Measurements from ENCODE around the gene FAM171A1.
"Not testable (repeated sequence)": the region's sequence is repeated elsewhere in the genome, so short reads cannot be mapped to it uniquely, and the experiment has no call there.

The FAM171A1 gene

DNA sequence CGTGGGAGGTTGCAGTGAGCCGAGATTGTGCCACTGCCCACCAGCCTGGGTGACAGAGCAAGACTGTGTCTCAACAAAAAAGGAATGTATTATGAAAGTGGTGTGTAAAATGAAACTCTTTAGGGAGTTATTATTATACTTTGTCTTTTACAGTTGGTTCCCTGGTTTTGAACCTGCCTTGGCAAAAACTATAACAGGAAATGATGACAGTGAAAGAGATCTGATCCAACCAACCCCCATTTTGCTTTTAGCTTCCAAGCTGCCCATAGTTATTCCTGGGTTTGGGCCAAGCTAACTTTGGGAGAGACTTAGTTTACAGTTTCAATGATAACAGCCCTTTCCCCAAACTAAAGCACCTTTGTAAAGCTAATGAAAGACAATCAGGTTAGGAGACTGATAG is 168.4 kb downstream of the FAM171A1 start:
- no peak for DNase-seq (ENCODE audit: low read depth in 1 of 2, low spot score in 1 of 2)
- in situ Hi-C loops (cut with HindIII; ENCODE audit: low pct_unique_long_range_greater_than_20kb, low sequenced_read_pairs) = no loop called here
- no peak for TF ChIP-seq JUND (IDR thresholded peaks at IDR 0.05; ENCODE audit: low read depth)

GRCh38 chr10:15202301-15202621 is 168.8 kb downstream of the FAM171A1 start:
- in situ Hi-C loops (cut with HindIII; ENCODE audit: low pct_unique_long_range_greater_than_20kb, low sequenced_read_pairs); DNase-seq (ENCODE audit: low read depth in 1 of 2, low spot score in 1 of 2): not testable (repeated sequence)

DNA sequence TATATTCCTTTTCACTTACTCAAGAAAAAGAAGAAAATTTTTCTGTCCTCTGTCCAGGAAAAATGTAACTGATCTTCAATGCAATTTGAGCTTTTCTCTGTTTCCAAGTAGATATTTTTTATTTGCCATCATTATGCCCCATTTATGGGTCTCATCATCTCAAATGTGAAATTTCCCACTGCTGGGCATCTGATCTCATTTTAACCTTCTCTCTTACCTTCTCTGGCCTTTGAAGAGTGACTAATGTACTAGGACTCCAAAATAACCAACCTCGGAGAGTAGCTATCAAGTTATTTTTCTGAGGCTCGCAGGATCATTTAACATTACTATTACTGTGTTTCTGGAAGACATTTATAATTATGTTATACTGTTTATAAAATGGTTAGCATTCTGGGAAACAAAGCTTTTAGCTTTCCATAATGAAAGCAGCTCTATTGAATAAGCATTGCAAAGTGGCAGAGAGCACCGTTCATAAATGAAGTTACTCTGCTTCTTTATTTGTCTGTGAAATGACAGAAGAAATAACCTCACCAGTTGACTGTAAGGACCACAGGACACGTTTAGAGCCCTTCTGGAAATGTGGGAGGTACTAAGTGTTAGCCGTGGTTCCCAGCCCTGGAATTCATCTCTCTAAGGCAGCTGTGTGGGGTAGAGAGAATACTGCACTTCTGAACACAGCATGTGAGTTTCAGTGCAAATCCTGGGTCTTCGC is 169.3 kb downstream of the FAM171A1 start:
- in situ Hi-C loops (cut with HindIII; ENCODE audit: low pct_unique_long_range_greater_than_20kb, low sequenced_read_pairs) = no loop called here
- DNase-seq (ENCODE audit: low read depth in 1 of 2, low spot score in 1 of 2) = no peak

GRCh38 chr10:15200626-15201025 is 170.5 kb downstream of the FAM171A1 start:
- DNase-seq (ENCODE audit: low read depth in 1 of 2, low spot score in 1 of 2) = peak in 1 of 2 experiments; percentile 66
- in situ Hi-C loops (cut with HindIII; ENCODE audit: low pct_unique_long_range_greater_than_20kb, low sequenced_read_pairs) = no loop called here
- peak; percentile 88 for TF ChIP-seq JUND (IDR thresholded peaks at IDR 0.05; ENCODE audit: low read depth)

More for the DNA sequence above, 169.3 kb downstream of the FAM171A1 start:
- TF ChIP-seq JUND (IDR thresholded peaks at IDR 0.05; ENCODE audit: low read depth) = no peak

DNA sequence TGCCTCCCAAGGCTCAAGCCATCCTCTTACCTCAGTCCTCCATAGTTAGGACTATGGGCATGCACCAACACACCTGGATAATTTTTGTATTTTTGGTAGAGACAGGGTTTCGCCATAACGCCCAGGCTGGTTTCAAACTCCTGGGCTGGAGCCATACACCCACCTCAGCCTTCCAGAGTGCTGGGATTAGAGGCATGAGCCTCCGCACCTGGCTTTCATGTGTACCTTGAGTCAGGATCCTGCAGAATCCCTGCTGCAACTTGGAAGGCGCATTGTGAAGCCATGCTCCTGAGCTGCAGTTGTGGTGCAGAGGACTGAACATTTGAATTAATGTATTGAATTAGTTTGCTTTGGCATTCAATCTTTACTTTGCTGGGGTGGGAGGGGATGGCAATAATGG is 173.2 kb downstream of the FAM171A1 start:
- no peak for DNase-seq (ENCODE audit: low read depth in 1 of 2, low spot score in 1 of 2)

GRCh38 chr10:15197276-15197675 is 173.8 kb downstream of the FAM171A1 start:
- DNase-seq (ENCODE audit: low read depth in 1 of 2, low spot score in 1 of 2) = no peak
- TF ChIP-seq JUND (IDR thresholded peaks at IDR 0.05; ENCODE audit: low read depth) = no peak
- in situ Hi-C loops (cut with HindIII; ENCODE audit: low pct_unique_long_range_greater_than_20kb, low sequenced_read_pairs) = no loop called here

More for the DNA sequence above, 173.2 kb downstream of the FAM171A1 start:
- in situ Hi-C loops (cut with HindIII; ENCODE audit: low pct_unique_long_range_greater_than_20kb, low sequenced_read_pairs) = no loop called here
- TF ChIP-seq JUND (IDR thresholded peaks at IDR 0.05; ENCODE audit: low read depth) = no peak

DNA sequence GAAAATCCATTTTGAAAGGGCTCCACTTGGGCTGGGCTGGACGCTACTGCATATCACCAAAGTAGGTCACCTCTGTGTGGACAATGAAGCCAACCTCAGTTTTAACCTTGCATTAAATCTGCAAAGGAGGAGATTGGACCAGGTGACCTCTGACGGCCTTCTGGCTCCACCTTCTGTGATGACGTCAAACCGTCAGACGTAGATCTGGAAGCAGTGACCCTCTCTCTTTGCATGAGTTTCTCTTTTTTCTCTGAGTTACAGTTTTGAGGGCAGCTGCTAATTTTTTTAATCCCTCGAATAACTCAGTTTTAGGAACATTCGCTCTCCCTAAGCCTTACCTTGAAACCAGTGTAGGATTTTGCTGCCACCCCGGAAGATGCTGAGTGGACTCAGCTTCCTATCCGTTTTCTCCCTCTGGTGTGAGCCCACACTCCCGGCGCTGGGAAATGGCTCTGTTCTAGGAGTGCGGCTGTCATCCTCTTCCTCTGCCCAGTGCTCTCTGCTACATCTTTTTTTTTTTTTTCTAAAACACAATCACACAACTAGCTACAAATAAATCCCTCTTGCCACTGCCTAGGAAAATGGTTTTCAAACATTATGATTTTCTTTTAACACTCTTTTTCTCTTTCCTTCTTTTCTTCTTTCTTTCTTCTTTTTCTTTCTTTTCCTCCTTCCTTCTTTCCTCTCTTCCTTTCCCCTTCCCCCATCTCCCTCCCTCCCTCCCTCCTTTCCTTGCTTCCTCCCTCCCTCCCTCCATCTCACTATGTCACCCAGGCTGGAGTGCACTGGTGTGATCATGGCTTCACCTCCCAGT is 174.9 kb downstream of the FAM171A1 start:
- no peak for TF ChIP-seq JUND (IDR thresholded peaks at IDR 0.05; ENCODE audit: low read depth)
- in situ Hi-C loops (cut with HindIII; ENCODE audit: low pct_unique_long_range_greater_than_20kb, low sequenced_read_pairs) = no loop called here
- DNase-seq (ENCODE audit: low read depth in 1 of 2, low spot score in 1 of 2) = peak in 1 of 2 experiments; percentile 52

DNA sequence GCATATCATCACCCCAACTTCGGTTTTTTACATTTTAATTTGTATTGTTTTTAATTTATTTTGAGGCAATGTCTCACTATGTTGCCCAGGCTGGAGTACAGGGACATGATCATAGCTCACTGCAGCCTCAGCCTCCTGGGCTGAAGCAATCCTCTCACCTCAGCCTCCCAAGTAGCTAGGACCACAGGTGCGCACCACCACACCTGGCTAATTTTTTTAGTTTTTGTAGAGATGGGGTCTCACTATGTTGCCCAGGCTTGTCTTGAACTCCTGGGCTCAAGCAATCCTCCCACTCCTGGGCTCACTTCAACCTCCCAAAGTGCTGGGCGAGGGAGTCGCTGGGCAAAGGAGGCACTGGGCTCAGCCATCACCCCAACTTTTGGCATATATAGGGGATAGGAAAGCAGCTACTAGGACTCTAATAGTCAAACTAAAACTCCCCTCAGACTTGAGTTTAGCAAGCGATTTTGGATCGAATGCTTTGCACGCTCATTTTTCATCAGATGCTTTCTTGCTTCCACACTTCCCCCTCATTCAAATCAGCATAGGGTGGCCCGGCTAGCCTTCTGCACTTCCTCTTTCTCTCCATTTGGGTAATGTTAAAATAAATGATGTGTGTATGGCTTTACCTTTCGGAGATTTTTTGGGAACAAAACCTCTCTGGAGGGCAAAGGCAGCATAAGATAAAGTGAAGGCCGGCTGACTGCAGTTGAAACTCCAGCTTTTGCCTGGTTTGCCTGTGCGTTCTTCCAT is 181.8 kb downstream of the FAM171A1 start:
- TF ChIP-seq JUND (IDR thresholded peaks at IDR 0.05; ENCODE audit: low read depth) = no peak
- DNase-seq (ENCODE audit: low read depth in 1 of 2, low spot score in 1 of 2) = no peak
- in situ Hi-C loops (cut with HindIII; ENCODE audit: low pct_unique_long_range_greater_than_20kb, low sequenced_read_pairs) = no loop called here

- DNase-seq (ENCODE audit: low read depth in 1 of 2, low spot score in 1 of 2) = no peak
- no peak for TF ChIP-seq JUND (IDR thresholded peaks at IDR 0.05; ENCODE audit: low read depth)
- in situ Hi-C loops (cut with HindIII; ENCODE audit: low pct_unique_long_range_greater_than_20kb, low sequenced_read_pairs) = no loop called here
Measured at GRCh38 chr10:15188603-15189002, 182.5 kb downstream of the FAM171A1 start.

- DNase-seq (ENCODE audit: low read depth in 1 of 2, low spot score in 1 of 2) = no peak
- in situ Hi-C loops (cut with HindIII; ENCODE audit: low pct_unique_long_range_greater_than_20kb, low sequenced_read_pairs) = no loop called here
- TF ChIP-seq JUND (IDR thresholded peaks at IDR 0.05; ENCODE audit: low read depth) = no peak
Measured at GRCh38 chr10:15183689-15184481, 187.2 kb downstream of the FAM171A1 start.

DNA sequence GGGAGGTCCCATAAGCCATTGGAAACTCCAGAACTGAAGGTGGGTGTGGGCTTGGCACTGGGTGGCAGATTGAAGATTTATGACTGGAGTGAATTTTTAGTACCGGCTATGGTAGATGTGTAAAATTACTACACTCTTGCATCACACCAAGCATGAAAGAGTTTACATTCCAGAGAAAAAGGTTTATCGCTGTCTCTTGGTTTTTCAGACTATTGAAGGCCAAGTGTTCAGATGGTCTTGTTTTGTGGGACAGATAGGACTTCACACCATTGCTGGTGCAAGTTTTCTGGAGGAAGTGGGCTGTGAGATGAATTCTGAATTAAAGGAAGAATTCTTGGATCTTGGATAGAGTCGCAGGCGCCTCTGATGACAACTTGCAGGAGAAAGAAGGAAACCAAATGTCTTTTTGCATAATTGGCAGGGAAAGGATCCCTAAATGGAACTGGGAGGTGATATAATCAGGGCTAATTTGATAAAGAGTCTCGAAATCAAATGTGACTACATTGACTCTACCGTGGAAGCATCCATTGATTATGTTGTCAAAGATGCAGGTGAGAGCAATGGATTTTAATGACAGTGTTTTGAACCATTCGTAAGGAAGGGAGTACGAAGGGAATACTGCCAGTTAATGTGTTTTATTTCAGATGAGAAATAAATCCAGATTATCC is 188.4 kb downstream of the FAM171A1 start:
- in situ Hi-C loops (cut with HindIII; ENCODE audit: low pct_unique_long_range_greater_than_20kb, low sequenced_read_pairs) = no loop called here

More for the DNA sequence above, 188.4 kb downstream of the FAM171A1 start:
- no peak for DNase-seq (ENCODE audit: low read depth in 1 of 2, low spot score in 1 of 2)
- TF ChIP-seq JUND (IDR thresholded peaks at IDR 0.05; ENCODE audit: low read depth) = no peak

All from T47D (cell line).